GM21717 (cell line): ENCODE measurements around the gene PTH2R.

Source experiments
- ATAC-seq: cut with Tn5 transposase; IDR thresholded peaks from one replicate; pipeline ENCODE4 v1.9.1; 2021; ENCODE audit warnings: mild to moderate bottlenecking, moderate library complexity; ENCODE audit not compliant: unreplicated experiment

Gene PTH2R

DNA sequence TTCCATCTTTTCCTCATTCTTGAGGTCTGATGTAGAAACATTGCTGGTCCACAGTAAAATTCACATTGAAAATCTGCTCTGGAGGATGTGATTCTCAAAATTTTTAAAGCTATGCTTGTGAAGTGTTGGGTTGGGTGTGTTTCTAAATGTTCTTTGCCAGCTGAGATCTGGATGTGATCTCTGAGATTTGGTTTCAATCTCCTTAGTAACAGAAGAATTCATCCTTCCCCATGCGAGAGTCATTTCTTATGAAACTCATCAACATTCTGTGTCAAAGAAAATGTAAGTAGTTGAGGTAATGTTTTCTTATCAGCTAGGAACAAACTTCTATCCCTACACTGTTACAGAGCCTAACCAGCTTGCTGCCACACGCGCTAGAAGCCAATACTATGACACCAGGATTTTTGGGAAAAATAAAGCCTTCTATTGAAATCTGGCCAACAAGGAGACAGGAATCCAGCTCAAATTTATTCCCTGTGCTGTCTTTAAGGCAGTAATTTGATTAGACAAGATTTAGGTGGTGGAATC, 134.9 kb downstream of the PTH2R start:
- no peak for ATAC-seq

GRCh38 chr2:208541989-208542464, 135.4 kb downstream of the PTH2R start:
- no peak for ATAC-seq

DNA sequence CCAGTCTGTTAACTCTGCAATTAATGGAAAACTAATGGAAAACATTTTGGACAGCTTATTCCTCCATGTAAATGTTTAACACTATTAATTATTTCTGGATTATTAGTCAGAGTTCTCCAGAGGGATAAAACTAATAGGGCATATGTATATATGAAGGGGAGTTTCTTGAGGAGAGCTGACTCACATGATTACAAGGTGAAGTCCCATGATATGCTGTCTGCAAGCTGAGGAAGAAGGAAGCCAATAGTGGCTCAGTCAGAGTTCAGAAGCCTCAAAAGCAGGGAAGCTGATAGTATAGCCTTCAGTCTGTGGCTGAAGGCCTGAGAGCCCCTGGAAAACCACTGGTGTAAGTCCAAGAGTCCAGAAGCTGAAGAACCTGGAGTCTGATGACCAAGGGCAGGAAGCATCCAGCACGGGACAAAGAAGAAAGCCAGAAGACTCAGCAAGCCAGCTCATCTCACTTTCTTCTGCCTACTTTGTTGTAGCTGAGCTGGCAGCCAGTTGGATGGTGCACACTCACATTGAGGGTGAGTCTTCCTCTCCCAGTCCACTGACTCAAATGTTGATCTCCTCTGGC, 136.0 kb downstream of the PTH2R start:
- ATAC-seq = no peak
